Kidney (tissue), 14 donors: ENCODE measurements around the gene AK5. TPM values are rescaled to one million over a fixed set of nuclear protein-coding genes. Genes with fewer than 3 reads are reported as not detected.

ENCODE experiments used
- DNase-seq, 5 donors: peaks; one replicate each; pipeline ENCODE4 v3.0.0-alpha.2; 2013 to 2020
- FAIRE-seq: peaks from 2 replicates; lab custom pipeline; 2012; peaks lifted over from hg19 to GRCh38; lab: Jason Lieb, UNC
- H3K27ac ChIP-seq, 2 donors: one replicate each; pipeline ENCODE4 v1.7.0; 2013; ENCODE audit warnings: low read depth in 2 of 2, low read length in 2 of 2, inconsistent platforms in 1 of 2
- H3K27me3 ChIP-seq: one replicate; pipeline ENCODE4 v1.7.1; 2013; ENCODE audit warnings: low read length, inconsistent platforms; ENCODE audit not compliant: control insufficient read depth, insufficient read depth
- H3K36me3 ChIP-seq, 3 donors: one replicate each; pipeline versions ENCODE4 v1.7.0 to v1.7.1; 2013; ENCODE audit warnings: low read length in 3 of 3, control low read depth in 1 of 3, inconsistent platforms in 1 of 3; ENCODE audit not compliant: insufficient read depth in 3 of 3, control insufficient read depth in 2 of 3
- H3K4me1 ChIP-seq, 3 donors: one replicate each; pipeline versions ENCODE4 v1.7.0 to v1.7.1; 2013; ENCODE audit warnings: low read length in 3 of 3, inconsistent platforms in 1 of 3, low read depth in 1 of 3; ENCODE audit not compliant: control insufficient read depth in 2 of 3, insufficient read depth in 2 of 3
- H3K4me3 ChIP-seq, 3 donors: one replicate each; pipeline versions ENCODE4 v1.7.0 to v1.8.1; 2013; ENCODE audit warnings: low read length in 3 of 3, control low read depth in 1 of 3, inconsistent platforms in 1 of 3
- H3K9ac ChIP-seq, 3 donors: one replicate each; pipeline versions ENCODE4 v1.7.0 to v1.7.1; 2013; ENCODE audit warnings: low read length in 3 of 3, control low read depth in 1 of 3, inconsistent platforms in 1 of 3
- H3K9me3 ChIP-seq, 3 donors: one replicate each; pipeline versions ENCODE4 v1.7.0 to v1.7.1; 2013; ENCODE audit warnings: low read length in 3 of 3, control low read depth in 1 of 3, inconsistent platforms in 1 of 3; ENCODE audit not compliant: control insufficient read depth in 2 of 3, insufficient read depth in 1 of 3
- CTCF ChIP-seq: IDR thresholded peaks from 3 replicates; pipeline ENCODE4 v1.5.1; 2012; ENCODE audit warnings: mild to moderate bottlenecking, moderate library complexity, borderline replicate concordance; ENCODE audit not compliant: insufficient read depth; ENCODE audit errors: extremely low read depth
- intact Hi-C: fragments of 100-400 bp; cut with DNase I; formaldehyde crosslinking; loops from one replicate; pipeline ENCODE4 v1.11.1; 2022
- polyA plus RNA-seq: library from polyadenylated mRNA; stranded (reverse); fragments of 350-450 nt; fragmentation: Illumina TruSeq; extraction: RNeasy Lipid Tissue Mini Kit (QIAGEN cat#74804); gene quantifications from one replicate; pipeline ENCODE4 v1.2.3, GENCODE V29; 2014; ENCODE audit warnings: low read depth, low replicate concordance; ENCODE audit not compliant: insufficient read depth
- total RNA-seq: library from RNA; stranded (reverse); fragmentation: NEBNext Ultra II Directional; extraction: Animal tissue kit (Norgen Biotek cat#: 25700); gene quantifications from one replicate; pipeline ENCODE4 v1.2.1, GENCODE V29; 2021
- donor health status: control.
- donor health status: control.
- donor health status: control.
- donor health status: control.
- donor health status: control.
- donor health status: DM: yes; HTN: yes; CAD: no.
- donor health status: Normal renal cell carcinoma (clear cell type).

The AK5 gene
- total and polyA plus RNA-seq, 2 donors from 2014 or later: 1.7 to 2.5 TPM

- DNase-seq (no peak), FAIRE-seq (no peak)
- H3K36me3 ChIP-seq: no peaks in the 10 kb centered on the region
- no peaks in the 10 kb centered on the region for H3K27me3 ChIP-seq
- intact Hi-C loops: no loop called here
- no peak overlapping the region for H3K4me3 ChIP-seq
- H3K4me1 ChIP-seq: no peaks in the 10 kb centered on the region
- no peak overlapping the region for H3K9ac ChIP-seq
- no peaks in the 10 kb centered on the region for H3K9me3 ChIP-seq
- no peak overlapping the region for H3K27ac ChIP-seq
- TF ChIP-seq CTCF: no peak
Observed at GRCh38 chr1:77333501-77333900, 51.7 kb downstream of the AK5 start.

- intact Hi-C loops: no loop called here
- TF ChIP-seq CTCF: no peak
Observed at GRCh38 chr1:77336729-77337128, 54.9 kb downstream of the AK5 start.

GRCh38 chr1:77339326-77339725, 57.5 kb downstream of the AK5 start:
- H3K4me3 ChIP-seq: no peak overlapping the region
- no peaks in the 10 kb centered on the region for H3K9me3 ChIP-seq
- intact Hi-C loops: no loop called here
- no peak overlapping the region for H3K27ac ChIP-seq
- H3K9ac ChIP-seq: no peak overlapping the region
- TF ChIP-seq CTCF: no peak
- no peaks in the 10 kb centered on the region for H3K27me3 ChIP-seq
- FAIRE-seq (peak; percentile 42), DNase-seq (peak in 1 of 5 donors; percentile 3)
- H3K4me1 ChIP-seq: no peaks in the 10 kb centered on the region
- H3K36me3 ChIP-seq: no peaks in the 10 kb centered on the region

More at GRCh38 chr1:77336729-77337128, 54.9 kb downstream of the AK5 start:
- FAIRE-seq: no peak
- H3K36me3 ChIP-seq: no peaks in the 10 kb centered on the region
- no peaks in the 10 kb centered on the region for H3K27me3 ChIP-seq
- no peak overlapping the region for H3K27ac ChIP-seq
- no peak for DNase-seq
- no peak overlapping the region for H3K9ac ChIP-seq
- no peaks in the 10 kb centered on the region for H3K4me1 ChIP-seq
- H3K4me3 ChIP-seq: no peak overlapping the region
- no peaks in the 10 kb centered on the region for H3K9me3 ChIP-seq

GRCh38 chr1:77341195-77341594, 59.4 kb downstream of the AK5 start:
- Histone ChIP-seq H3K36me3 (no peaks in the 10 kb centered on the region), H3K9ac (no peak overlapping the region), H3K27ac (no peak overlapping the region), H3K4me1 (no peaks in the 10 kb centered on the region), H3K4me3 (no peak overlapping the region), H3K9me3 (no peaks in the 10 kb centered on the region), H3K27me3 (no peaks in the 10 kb centered on the region)
- DNase-seq: no peak
- TF ChIP-seq CTCF: no peak
- intact Hi-C loops: no loop called here
- FAIRE-seq: no peak
